ENCODE results near the gene CROCC2.

The CROCC2 gene

GRCh38 chr2:240992572-240993291 lies 86.6 kb downstream of the CROCC2 start:
- DNase-seq: no peak

- DNase-seq: no peak
These were observed 87.5 kb downstream of the CROCC2 start for GRCh38 chr2:240993446-240994170.

GRCh38 chr2:240994171-240994896 lies 88.2 kb downstream of the CROCC2 start:
- no peak for DNase-seq

GRCh38 chr2:240995041-240996021 lies 89.2 kb downstream of the CROCC2 start:
- no peak for DNase-seq

GRCh38 chr2:240996161-240996833 lies 90.2 kb downstream of the CROCC2 start:
- no peak for DNase-seq

- DNase-seq: no peak
These were observed 90.7 kb downstream of the CROCC2 start for GRCh38 chr2:240996834-240997140.

DNA sequence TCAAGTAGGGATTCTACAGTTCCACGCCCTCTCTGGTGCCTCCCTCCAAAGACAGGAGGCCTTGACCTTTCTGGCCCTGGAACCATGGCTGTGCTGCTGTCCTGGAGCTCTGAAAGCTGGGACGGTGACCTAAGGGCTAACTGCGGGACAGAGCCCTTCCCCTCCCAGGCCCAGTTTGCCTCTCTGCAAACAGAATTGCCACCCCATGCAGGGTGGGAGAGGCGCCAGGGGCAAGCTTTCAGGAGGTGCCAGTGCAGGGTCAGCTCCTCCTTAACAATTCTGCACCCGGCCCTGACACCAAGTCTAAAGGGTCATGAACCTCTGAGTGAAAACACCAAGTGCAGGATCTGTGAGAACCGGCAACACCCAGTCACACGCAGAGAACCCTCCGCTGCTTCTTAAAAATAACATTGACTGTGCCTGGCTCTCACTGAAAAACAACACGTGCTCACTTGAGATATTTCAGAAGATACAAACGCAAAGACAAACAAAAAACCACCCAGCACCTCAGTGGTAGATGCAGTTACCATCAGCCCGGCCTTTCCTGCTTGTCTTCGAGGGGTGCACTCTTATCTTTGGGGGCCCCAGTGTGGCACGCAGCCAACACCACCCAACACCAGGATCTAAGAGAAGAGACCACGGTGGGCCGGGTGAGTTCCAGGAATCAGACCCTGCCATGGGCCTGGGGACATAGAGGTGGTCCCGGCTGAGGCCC lies 91.2 kb downstream of the CROCC2 start:
- DNase-seq: no peak

DNA sequence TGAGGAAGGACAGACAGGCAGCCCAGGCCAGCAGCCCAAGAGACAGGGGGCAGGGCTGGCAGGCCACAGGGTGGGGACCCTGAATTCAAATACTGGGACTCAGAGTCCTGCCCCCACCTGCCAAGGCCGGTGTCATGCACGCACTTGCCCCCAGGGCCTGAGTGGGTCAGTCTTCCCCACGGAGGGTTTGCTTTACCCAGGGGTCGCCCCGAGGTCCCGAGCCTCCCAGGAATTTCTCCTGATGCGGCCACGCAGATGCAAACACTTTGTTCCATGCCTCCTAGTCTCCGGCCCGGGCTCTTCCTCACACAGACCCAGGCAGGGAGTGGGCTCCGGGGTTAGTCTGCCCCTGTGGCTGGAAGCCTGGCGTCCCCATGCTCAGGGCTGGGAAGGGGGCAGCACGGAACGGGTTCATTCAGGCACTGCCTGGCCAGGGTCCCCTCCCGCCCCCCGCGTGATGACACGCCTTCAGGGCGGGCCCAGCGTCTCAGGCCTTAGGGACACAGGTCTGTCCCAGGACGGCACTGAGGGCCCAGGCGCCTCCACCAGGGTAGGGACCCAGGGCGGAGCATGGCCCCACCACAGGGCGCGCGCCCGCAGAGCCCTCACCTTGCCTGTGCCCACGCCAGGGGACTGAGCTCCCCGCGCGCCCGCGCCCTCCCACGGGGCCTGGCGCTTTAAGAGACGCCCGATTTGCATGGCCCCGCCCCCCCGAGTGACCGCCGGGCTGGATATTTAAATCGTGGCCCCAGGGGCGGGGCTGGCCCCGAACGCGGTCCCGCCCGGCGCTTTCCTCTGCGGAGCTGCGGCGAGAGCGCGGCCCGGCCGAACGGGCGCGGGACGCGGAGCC lies 91.9 kb downstream of the CROCC2 start, which contains the start of gene SNED1:
Gene SNED1 (plus strand): TSS at position 763 of the 850 bp plus-strand sequence. CDS start 220 bp downstream, outside the sequence.
- peak; percentile 13 to 77 for DNase-seq

- DNase-seq: no peak
These were observed 92.5 kb downstream of the CROCC2 start for GRCh38 chr2:240998706-240998994.

GRCh38 chr2:240998995-240999791 lies 93.1 kb downstream of the CROCC2 start:
- no peak for DNase-seq

DNA sequence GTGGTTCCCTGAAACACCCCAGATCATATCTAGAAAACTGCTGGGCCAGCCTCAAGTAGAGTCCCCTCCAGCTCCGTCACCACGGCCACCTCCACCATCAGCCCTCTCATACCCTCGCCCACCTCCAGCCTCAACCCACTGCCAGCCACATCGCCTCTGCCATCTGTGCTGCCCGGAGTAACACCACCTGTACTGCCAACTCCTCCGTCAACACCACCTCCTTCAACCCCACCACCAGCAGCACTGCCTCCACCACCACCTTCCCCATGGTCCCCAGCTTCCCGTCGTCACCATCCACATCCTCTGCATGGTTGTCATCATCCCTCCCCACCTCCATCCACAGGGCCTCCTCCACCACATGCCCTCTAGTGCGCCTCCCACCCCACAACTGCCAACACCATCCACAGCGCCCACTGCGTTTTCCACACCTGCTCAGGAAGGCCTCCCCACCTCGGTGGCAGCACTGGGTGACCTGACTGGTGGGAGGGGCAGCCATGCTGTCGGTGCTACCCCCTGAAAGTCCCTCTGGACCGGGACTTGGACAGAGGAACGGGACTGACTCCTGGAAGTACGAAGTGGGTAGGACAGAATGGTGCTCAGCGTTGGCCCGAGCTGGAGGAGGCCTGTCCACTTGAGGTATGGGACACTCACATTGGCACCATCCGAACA lies 93.9 kb downstream of the CROCC2 start:
- no peak for DNase-seq

DNA sequence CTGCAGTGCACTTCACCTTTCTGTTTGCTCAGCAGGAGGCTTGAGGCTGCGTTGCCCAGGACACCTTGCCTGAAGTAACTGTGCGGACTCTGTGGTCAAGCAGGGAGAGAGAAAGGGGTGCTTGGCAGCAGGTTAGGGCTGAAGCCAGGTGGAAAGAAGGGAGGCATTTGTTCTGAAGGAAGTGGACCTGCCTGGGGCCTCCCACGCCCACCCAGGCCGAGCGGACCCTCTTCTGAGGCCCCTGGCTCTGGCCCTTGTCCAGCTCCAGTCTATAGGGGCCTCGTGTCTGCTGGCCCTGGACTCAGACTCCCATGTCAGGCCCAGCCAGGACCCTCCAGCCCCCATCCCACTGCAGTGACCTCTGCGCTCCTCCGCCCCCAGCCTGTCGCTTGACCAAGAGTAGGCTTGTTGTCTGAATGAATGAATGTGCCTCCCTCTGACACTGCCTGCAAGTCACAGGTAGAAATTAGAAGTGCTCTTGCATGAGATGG lies 94.7 kb downstream of the CROCC2 start:
- peak in 1 of 2 experiments; percentile 34 for DNase-seq

GRCh38 chr2:241001413-241002274 lies 95.5 kb downstream of the CROCC2 start:
- no peak for DNase-seq

DNA sequence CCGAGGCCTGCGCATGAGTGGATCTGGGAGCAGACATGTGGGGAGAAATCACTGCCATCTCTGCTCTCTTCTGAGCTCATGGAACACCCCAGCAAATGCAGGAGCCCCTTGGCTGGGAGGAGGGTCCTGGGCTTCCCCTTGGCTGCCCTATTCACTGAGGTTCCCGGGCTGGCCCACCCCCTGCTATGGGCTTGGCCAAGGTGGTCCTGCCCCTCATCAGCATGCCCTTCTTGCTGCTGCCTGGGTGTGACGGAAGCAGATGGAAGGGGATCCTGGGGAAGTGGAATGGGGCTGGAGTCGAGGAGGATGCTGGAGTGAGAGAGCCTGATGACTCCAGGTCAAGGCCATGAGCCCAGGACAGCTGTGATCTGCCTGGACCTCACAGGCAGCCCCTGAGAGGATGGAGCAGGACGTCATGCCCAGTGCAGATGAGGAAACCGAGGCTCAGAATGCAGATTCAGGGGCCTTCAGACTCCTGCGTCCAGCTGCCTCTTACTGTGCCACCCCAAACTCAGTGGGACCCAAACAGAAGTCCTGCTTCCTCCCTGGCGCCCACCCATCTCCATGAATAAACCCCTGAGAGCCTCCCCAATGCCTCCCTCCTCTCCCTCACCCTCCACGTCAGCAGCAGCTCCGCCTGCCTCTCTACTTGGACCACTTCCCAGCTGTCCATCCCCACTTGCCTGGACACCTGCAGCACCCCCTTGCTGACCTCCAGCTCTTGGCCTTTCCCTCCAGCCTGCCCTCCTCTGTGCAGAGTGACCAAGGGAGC lies 96.3 kb downstream of the CROCC2 start:
- DNase-seq: no peak

DNA sequence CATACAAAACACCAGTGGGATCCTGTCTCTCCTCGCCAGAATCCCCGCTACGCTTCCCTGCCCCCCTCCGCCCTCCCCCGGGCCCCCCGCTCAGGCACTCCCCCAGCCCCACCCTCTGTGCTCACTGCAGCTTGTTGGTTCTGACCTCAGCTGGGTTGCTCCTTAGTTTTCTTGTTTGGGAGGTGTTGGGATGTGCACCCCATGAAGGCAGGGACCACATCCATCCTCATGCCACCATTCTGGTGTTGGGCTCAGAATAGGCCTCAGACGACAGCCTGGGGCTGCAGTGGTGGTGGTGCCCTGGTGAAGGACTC lies 96.9 kb downstream of the CROCC2 start:
- no peak for DNase-seq

GRCh38 chr2:241003369-241003768 lies 97.2 kb downstream of the CROCC2 start:
- DNase-seq: no peak
